Lung (tissue), 12 donors: Measurements from ENCODE around the gene MS4A6A. TPM values are rescaled to one million over a fixed set of nuclear protein-coding genes. Genes with fewer than 3 reads are reported as not detected.

Experiments
- ATAC-seq: fragments of 200-7000 bp; cut with Tn5 transposase; one replicate; pipeline ENCODE4 v1.9.1; 2020; ENCODE audit warnings: moderate number of reproducible peaks; ENCODE audit not compliant: insufficient read depth, low FRiP score
- DNase-seq, 3 donors: peaks; one replicate each; pipeline ENCODE4 v3.0.0-alpha.2; 2013 to 2017
- H3K27ac ChIP-seq, 2 donors: one replicate each; pipeline ENCODE4 v1.5.1; 2013; ENCODE audit warnings: mild to moderate bottlenecking in 2 of 2, moderate library complexity in 2 of 2, control low read depth in 1 of 2, inconsistent platforms in 1 of 2, low read depth in 1 of 2, low read length in 1 of 2
- H3K27me3 ChIP-seq, 3 donors: one replicate each; pipeline ENCODE4 v1.5.1; 2013; ENCODE audit warnings: low read length in 2 of 3; ENCODE audit not compliant: control insufficient read depth in 3 of 3, insufficient read depth in 3 of 3
- H3K36me3 ChIP-seq, 4 donors: one replicate each; pipeline ENCODE4 v1.5.1; 2013; ENCODE audit warnings: low read length in 4 of 4, mild to moderate bottlenecking in 1 of 4, moderate library complexity in 1 of 4; ENCODE audit not compliant: control insufficient read depth in 4 of 4, insufficient read depth in 4 of 4
- H3K4me1 ChIP-seq, 5 donors: one replicate each; pipeline ENCODE4 v1.5.1; 2013; ENCODE audit warnings: low read length in 5 of 5, mild to moderate bottlenecking in 2 of 5, moderate library complexity in 1 of 5; ENCODE audit not compliant: control insufficient read depth in 5 of 5, insufficient read depth in 5 of 5
- H3K4me3 ChIP-seq: one replicate; pipeline ENCODE4 v1.5.1; 2013; ENCODE audit warnings: mild to moderate bottlenecking, control low read depth, moderate library complexity
- H3K9ac ChIP-seq, 2 donors: one replicate each; pipeline ENCODE4 v1.5.1; 2013; ENCODE audit warnings: low read length in 2 of 2, control low read depth in 1 of 2; ENCODE audit not compliant: insufficient read depth in 1 of 2
- H3K9me3 ChIP-seq, 4 donors: one replicate each; pipeline ENCODE4 v1.5.1; 2013; ENCODE audit warnings: low read length in 3 of 4, mild to moderate bottlenecking in 1 of 4, moderate library complexity in 1 of 4; ENCODE audit not compliant: control insufficient read depth in 4 of 4, insufficient read depth in 3 of 4
- WGBS, 2 donors: extraction: QIAGEN DNeasy Blood & Tissue Kit; methylation state at CpG; one replicate each; pipeline ENCODE4 v1.1.7; 2013; 5-methylcytosine and 5-hydroxymethylcytosine counted together
- polyA plus RNA-seq, 2 donors: library from polyadenylated mRNA; stranded (reverse); fragments of 200-250 nt; gene quantifications; one replicate each; pipeline ENCODE4 v1.2.1, GENCODE V29; 2013
- total RNA-seq, 2 donors: library from RNA; depleted of rRNA in 1 of 2; stranded (reverse); fragments of >200 nt in 1 of 2; gene quantifications; one replicate each; pipeline ENCODE4 v1.2.1, GENCODE V29; 2014 to 2021
- TF ChIP-seq, protein P1 (sequence below): IDR thresholded peaks from 2 replicates; pipeline ENCODE4 v1.5.1; 2012; ENCODE audit warnings: mild to moderate bottlenecking; ENCODE audit errors: control extremely low read depth, extremely low read depth
- donor health status: control.
- donor health status: control.
- donor health status: Bipolar disorder and iron deficiency.
- donor health status: healthy.
- donor health status: DM: yes; HTN: yes; CAD: no.

The MS4A6A gene
- total and polyA plus RNA-seq, 4 donors = 36.2 to 163 (median 92.7) TPM

GRCh38 chr11:60209977-60210376 is 27.1 kb upstream of the MS4A6A start:
- Histone ChIP-seq H3K9me3 (no peaks in the 10 kb centered on the region), H3K4me3 (no peak overlapping the region), H3K9ac (no peak overlapping the region), H3K27me3 (no peaks in the 10 kb centered on the region), H3K4me1 (no peaks in the 10 kb centered on the region), H3K27ac (no peak overlapping the region), H3K36me3 (no peaks in the 10 kb centered on the region)
- 92 to 96% methylated on average over 3 of the region's 3 CpGs for WGBS, 2 donors
- DNase-seq (no peak), ATAC-seq (no peak)
- TF ChIP-seq, protein P1, sequence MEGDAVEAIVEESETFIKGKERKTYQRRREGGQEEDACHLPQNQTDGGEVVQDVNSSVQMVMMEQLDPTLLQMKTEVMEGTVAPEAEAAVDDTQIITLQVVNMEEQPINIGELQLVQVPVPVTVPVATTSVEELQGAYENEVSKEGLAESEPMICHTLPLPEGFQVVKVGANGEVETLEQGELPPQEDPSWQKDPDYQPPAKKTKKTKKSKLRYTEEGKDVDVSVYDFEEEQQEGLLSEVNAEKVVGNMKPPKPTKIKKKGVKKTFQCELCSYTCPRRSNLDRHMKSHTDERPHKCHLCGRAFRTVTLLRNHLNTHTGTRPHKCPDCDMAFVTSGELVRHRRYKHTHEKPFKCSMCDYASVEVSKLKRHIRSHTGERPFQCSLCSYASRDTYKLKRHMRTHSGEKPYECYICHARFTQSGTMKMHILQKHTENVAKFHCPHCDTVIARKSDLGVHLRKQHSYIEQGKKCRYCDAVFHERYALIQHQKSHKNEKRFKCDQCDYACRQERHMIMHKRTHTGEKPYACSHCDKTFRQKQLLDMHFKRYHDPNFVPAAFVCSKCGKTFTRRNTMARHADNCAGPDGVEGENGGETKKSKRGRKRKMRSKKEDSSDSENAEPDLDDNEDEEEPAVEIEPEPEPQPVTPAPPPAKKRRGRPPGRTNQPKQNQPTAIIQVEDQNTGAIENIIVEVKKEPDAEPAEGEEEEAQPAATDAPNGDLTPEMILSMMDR = no peak

DNA sequence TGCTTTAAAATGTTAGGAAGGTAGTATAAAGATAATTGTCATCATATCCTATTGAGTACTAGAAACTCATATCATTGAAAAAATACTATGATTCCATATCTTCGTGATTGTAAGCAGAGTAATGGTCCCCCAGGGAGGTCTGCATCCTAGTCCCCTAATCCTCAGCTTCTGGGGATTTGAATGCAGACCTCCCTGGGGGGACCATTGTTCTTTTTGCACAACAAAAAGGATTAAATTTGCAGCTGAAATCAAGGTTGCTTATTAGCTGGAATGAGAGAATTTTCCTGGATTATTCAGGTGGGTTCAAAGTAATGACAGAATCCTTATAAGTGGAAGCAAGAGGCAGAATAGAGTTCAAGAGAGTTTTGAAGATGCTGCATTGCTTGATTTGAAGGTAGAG is 26.1 kb upstream of the MS4A6A start:
- WGBS, 2 donors = 63 to 74% methylated on average over 1 of the region's 1 CpG

GRCh38 chr11:60208146-60208895 is 25.4 kb upstream of the MS4A6A start:
- Histone ChIP-seq H3K27me3 (no peaks in the 10 kb centered on the region), H3K4me1 (no peaks in the 10 kb centered on the region), H3K4me3 (no peak overlapping the region), H3K9ac (no peak overlapping the region), H3K27ac (no peak overlapping the region), H3K36me3 (no peaks in the 10 kb centered on the region), H3K9me3 (no peaks in the 10 kb centered on the region)
- WGBS, 2 donors = 78 to 89% methylated on average over 4 of the region's 4 CpGs
- ATAC-seq (no peak), DNase-seq (no peak)
- TF ChIP-seq, protein P1 = no peak

More for the DNA sequence above, 26.1 kb upstream of the MS4A6A start:
- DNase-seq (no peak), ATAC-seq (no peak)
- H3K9me3 ChIP-seq = no peaks in the 10 kb centered on the region
- no peaks in the 10 kb centered on the region for H3K36me3 ChIP-seq
- H3K27me3 ChIP-seq = no peaks in the 10 kb centered on the region
- H3K9ac ChIP-seq = no peak overlapping the region
- no peaks in the 10 kb centered on the region for H3K4me1 ChIP-seq
- H3K27ac ChIP-seq = no peak overlapping the region
- H3K4me3 ChIP-seq = no peak overlapping the region
- TF ChIP-seq, protein P1 = no peak
